Heart right ventricle (tissue), 16 donors: ENCODE data around the gene COQ8A. TPM values are rescaled to one million over a fixed set of nuclear protein-coding genes. Genes with fewer than 3 reads are reported as not detected.

ENCODE experiments used
- ATAC-seq, 8 donors: fragments of 200-7000 bp; cut with Tn5 transposase; one replicate each; pipeline ENCODE4 v1.9.1; 2020; ENCODE audit warnings: mild to moderate bottlenecking in 8 of 8, moderate library complexity in 8 of 8, moderate number of reproducible peaks in 1 of 8
- DNase-seq, 2 donors: peaks; one replicate each; pipeline ENCODE4 v3.0.0-alpha.2; 2020
- H3K27ac ChIP-seq, 10 donors: fragments of 200-600 bp; sonication (generic) in 2 of 10; one replicate each; pipeline versions ENCODE4 v1.5.0 to v1.8.0; 2020 to 2022; ENCODE audit warnings: mild to moderate bottlenecking in 3 of 10
- H3K27me3 ChIP-seq, 7 donors: fragments of 200-600 bp; one replicate each; pipeline ENCODE4 v1.8.0; 2021 to 2022; ENCODE audit warnings: mild to moderate bottlenecking in 2 of 7
- H3K36me3 ChIP-seq, 9 donors: fragments of 200-600 bp; sonication (generic) in 1 of 9; one replicate each; pipeline versions ENCODE4 v1.5.0 to v1.8.0; 2020 to 2022; ENCODE audit warnings: mild to moderate bottlenecking in 2 of 9
- H3K4me1 ChIP-seq, 9 donors: fragments of 200-600 bp; sonication (generic) in 1 of 9; one replicate each; pipeline versions ENCODE4 v1.5.0 to v1.8.0; 2020 to 2022; ENCODE audit warnings: mild to moderate bottlenecking in 4 of 9
- H3K4me3 ChIP-seq, 10 donors: fragments of 200-600 bp; sonication (generic) in 2 of 10; one replicate each; pipeline versions ENCODE4 v1.5.0 to v1.8.0; 2020 to 2022; ENCODE audit warnings: mild to moderate bottlenecking in 7 of 10, moderate library complexity in 2 of 10
- H3K9me3 ChIP-seq, 11 donors: fragments of 200-600 bp in 10 of 11; sonication (generic) in 2 of 11; one replicate each; pipeline versions ENCODE4 v1.5.0 to v1.8.0; 2013 to 2022; ENCODE audit warnings: mild to moderate bottlenecking in 2 of 11, control low read depth in 1 of 11, moderate library complexity in 1 of 11
- CTCF ChIP-seq, 9 donors: fragments of 200-600 bp; sonication (generic) in 2 of 9; IDR thresholded peaks; one replicate each; pipeline versions ENCODE4 v1.5.0 to v1.8.0; 2021 to 2022; ENCODE audit warnings: antibody characterized with exemption in 9 of 9, mild to moderate bottlenecking in 5 of 9, moderate library complexity in 1 of 9
- WGBS, 2 donors: extraction: QIAGEN DNeasy Blood & Tissue Kit; methylation state at CpG; one replicate each; pipeline ENCODE4 v1.1.7; 2013; ENCODE audit warnings: inconsistent platforms in 1 of 2; 5-methylcytosine and 5-hydroxymethylcytosine counted together
- intact Hi-C, 10 donors: fragments of 100-400 bp; cut with DNase I; formaldehyde crosslinking; loops; one replicate each; pipeline versions ENCODE4 v1.11.1 to v1.14.2; 2022
- polyA plus RNA-seq, 2 donors: library from polyadenylated mRNA; stranded (reverse); fragments of 200-250 nt; gene quantifications; one replicate each; pipeline ENCODE4 v1.2.3, GENCODE V29; 2013
- total RNA-seq, 10 donors: library from RNA; stranded (reverse); fragmentation: NEBNext Ultra II Directional in 3 of 10; extraction: Animal tissue kit (Norgen Biotek cat#: 25700) in 3 of 10; gene quantifications; one replicate each; pipeline versions ENCODE4 v1.2.1 to v1.2.4, GENCODE V29; 2021 to 2023
- donor health status: Arrhythmogenic right ventricular cardiomyopathy.
- donor health status: ischemic (EF 13 %, LVEDD 7.1; RV severe dilation, severe dysfunction).
- donor health status: healthy with polysubstance abuse.
- donor health status: DM: no; HTN: yes; CAD: no.
- donor health status: DM: no; HTN: no; CAD: no.
- donor health status: ischemic (EF 25% LVEDD 6.9; RV normal size, moderate dysfunction).
- donor health status: ischemic (EF 25% LVEDD 5.7; RV mildly dilated, moderate dysfunction).
- donor health status: healthy.
- donor health status: DM: yes; HTN: yes; CAD: no.
- donor health status: Ischemic cardiomyopathy.
- donor health status: ischemic (EF 35%, LVEDD 5.7; RV mildly dilated, moderate dysfunction).
- donor health status: nonischemic (EF 11% LVEDD 7.7; RV severe dilation, severe dysfunction).
- donor health status: DM: yes; HTN: yes; CAD: no.
- donor health status: PGD.
- donor health status: ischemic (EF 29% LVEDD 5.4; RV normal size, mild dysfunction).
- donor health status: nonischemic (EF 23%, LVEDD 6.1; RV moderate dilation, normal function).

Gene COQ8A
- total and polyA plus RNA-seq, 12 donors: 136 to 495 (median 253) TPM

GRCh38 chr1:227033880-227034279 lies 93.8 kb downstream of the COQ8A start:
- H3K9me3 ChIP-seq: peaks cover 0 to 6% (median 0%) of the 10 kb centered on the region in 11 donors
- TF ChIP-seq CTCF (IDR thresholded peaks at IDR 0.05): no peak
- no peak overlapping the region for H3K4me3 ChIP-seq
- intact Hi-C loops: no loop called here
- H3K36me3 ChIP-seq: peaks cover 0 to 99% (median 23%) of the 10 kb centered on the region in 9 donors
- 94 to 98% methylated on average over 2 of the region's 2 CpGs for WGBS, 2 donors
- peaks cover 0 to 6% (median 0%) of the 10 kb centered on the region in 9 donors for H3K4me1 ChIP-seq
- no peak for DNase-seq
- H3K27ac ChIP-seq: no peak overlapping the region
- no peaks in the 10 kb centered on the region for H3K27me3 ChIP-seq
- ATAC-seq: no peak

GRCh38 chr1:227035316-227035715 lies 95.2 kb downstream of the COQ8A start:
- Histone ChIP-seq H3K36me3 (peaks cover 0 to 99% (median 24%) of the 10 kb centered on the region in 9 donors), H3K27me3 (no peaks in the 10 kb centered on the region), H3K4me1 (peaks cover 0 to 6% (median 0%) of the 10 kb centered on the region in 9 donors)

GRCh38 chr1:227037121-227037520 lies 97.0 kb downstream of the COQ8A start:
- peaks cover 0 to 99% (median 22%) of the 10 kb centered on the region in 9 donors for H3K36me3 ChIP-seq
- no peaks in the 10 kb centered on the region for H3K27me3 ChIP-seq
- H3K27ac ChIP-seq: no peak overlapping the region
- ATAC-seq: no peak
- TF ChIP-seq CTCF (IDR thresholded peaks at IDR 0.05): no peak
- 86 to 91% methylated on average over 1 of the region's 1 CpG for WGBS, 2 donors
- peaks cover 0 to 10% (median 0%) of the 10 kb centered on the region in 11 donors for H3K9me3 ChIP-seq
- DNase-seq: no peak
- intact Hi-C loops: no loop called here
- H3K4me3 ChIP-seq: no peak overlapping the region
- peaks cover 0 to 6% (median 0%) of the 10 kb centered on the region in 9 donors for H3K4me1 ChIP-seq

More at GRCh38 chr1:227035316-227035715, 95.2 kb downstream of the COQ8A start:
- ATAC-seq (no peak), DNase-seq (no peak)
- intact Hi-C loops: no loop called here
- TF ChIP-seq CTCF (IDR thresholded peaks at IDR 0.05): no peak
- 49 to 79% methylated on average over 2 of the region's 2 CpGs for WGBS, 2 donors
- no peak overlapping the region for H3K27ac ChIP-seq
- no peak overlapping the region for H3K4me3 ChIP-seq
- H3K9me3 ChIP-seq: peaks cover 0 to 10% (median 0%) of the 10 kb centered on the region in 11 donors

Other genes with a start within 250 kb of the COQ8A start
- 10 to 100 TPM; 12.1 to 30.5 (median 16.6) TPM for gene ITPKB, start 201.0 kb upstream of the COQ8A start, total RNA-seq
- 10 to 100 TPM in 1 of 2 donors, 1 to 10 TPM in 1; 4.5 to 17.0 TPM for gene ITPKB, start 201.0 kb upstream of the COQ8A start, polyA plus RNA-seq
- 10 to 100 TPM; 17.7 to 25.8 (median 20.2) TPM for gene PSEN2, start 69.7 kb upstream of the COQ8A start, total RNA-seq
- 10 to 100 TPM; 12.9 to 13.0 TPM for gene PSEN2, start 69.7 kb upstream of the COQ8A start, polyA plus RNA-seq